Hepatocyte (in vitro differentiated cells): ENCODE measurements around the gene C1orf232. TPM values are rescaled to one million over a fixed set of nuclear protein-coding genes. Genes with fewer than 3 reads are reported as not detected.

Experiments
- DNase-seq: peaks from one replicate; pipeline ENCODE4 v3.0.0-alpha.2; 2016; ENCODE audit warnings: low spot score
- H2AFZ ChIP-seq: fragments of 200-600 bp; sonication (generic); 2 replicates; pipeline ENCODE4 v1.6.0; 2016; ENCODE audit warnings: antibody characterized with exemption, mild to moderate bottlenecking
- H3K27ac ChIP-seq: fragments of 200-600 bp; sonication (generic); 2 replicates; pipeline ENCODE4 v1.5.1; 2016; ENCODE audit warnings: mild to moderate bottlenecking
- H3K27me3 ChIP-seq: fragments of 200-600 bp; sonication (generic); 2 replicates; pipeline ENCODE4 v1.6.1; 2016
- H3K36me3 ChIP-seq: fragments of 200-600 bp; sonication (generic); replicated peaks from 2 replicates; pipeline ENCODE4 v1.5.1; 2016; ENCODE audit warnings: low read depth; ENCODE audit not compliant: insufficient read depth
- H3K4me1 ChIP-seq: fragments of 200-600 bp; sonication (generic); 2 replicates; pipeline ENCODE4 v1.5.1; 2016; ENCODE audit warnings: mild to moderate bottlenecking, moderate library complexity; ENCODE audit not compliant: insufficient read depth
- H3K4me2 ChIP-seq: fragments of 200-600 bp; sonication (generic); 2 replicates; pipeline ENCODE4 v1.6.0; 2016
- H3K4me3 ChIP-seq: fragments of 200-600 bp; sonication (generic); 2 replicates; pipeline ENCODE4 v1.5.1; 2016; ENCODE audit warnings: mild to moderate bottlenecking
- H3K79me2 ChIP-seq: fragments of 200-600 bp; sonication (generic); 2 replicates; pipeline ENCODE4 v1.6.0; 2017; ENCODE audit warnings: mild to moderate bottlenecking
- H3K9me2 ChIP-seq: fragments of 200-600 bp; sonication (generic); replicated peaks from 2 replicates; pipeline ENCODE4 v1.6.0; 2017; ENCODE audit warnings: mild to moderate bottlenecking; ENCODE audit not compliant: insufficient read depth
- H3K9me3 ChIP-seq: fragments of 200-600 bp; sonication (generic); 2 replicates; pipeline ENCODE4 v1.5.1; 2016; ENCODE audit warnings: low read depth, mild to moderate bottlenecking
- H4K20me1 ChIP-seq: fragments of 200-600 bp; sonication (generic); 2 replicates; pipeline ENCODE4 v1.6.0; 2016; ENCODE audit warnings: mild to moderate bottlenecking; ENCODE audit not compliant: insufficient read depth, poor library complexity, severe bottlenecking
- EZH2 ChIP-seq: fragments of 200-600 bp; sonication (generic); IDR thresholded peaks from 2 replicates; pipeline ENCODE4 v1.6.1; 2016; ENCODE audit warnings: antibody characterized with exemption, mild to moderate bottlenecking, borderline replicate concordance
- EZH2phosphoT487 ChIP-seq: fragments of 200-600 bp; sonication (generic); IDR thresholded peaks from one replicate; pipeline ENCODE4 v1.6.1; 2018; ENCODE audit warnings: antibody characterized with exemption, mild to moderate bottlenecking, low read depth, moderate library complexity; ENCODE audit not compliant: unreplicated experiment, severe bottlenecking
- WGBS: methylation state at CpG from one replicate; pipeline ENCODE4 v1.1.6; 2016; ENCODE audit warnings: low lambda C conversion rate; ENCODE audit errors: missing lambda C conversion rate; 5-methylcytosine and 5-hydroxymethylcytosine counted together
- polyA plus RNA-seq: library from polyadenylated mRNA; unstranded; fragments of >200 nt; fragmentation: Nextera tagmentation; extraction: Ambion mirVana; gene quantifications from 2 replicates; pipeline ENCODE4 v1.2.1, GENCODE V29; 2016
- total RNA-seq: library from RNA; depleted of rRNA; stranded (reverse); fragments of >200 nt; gene quantifications from 2 replicates; pipeline ENCODE4 v1.2.3, GENCODE V29; 2014
- TF ChIP-seq, protein P1 (sequence below): fragments of 200-600 bp; sonication (generic); IDR thresholded peaks from 2 replicates; pipeline ENCODE4 v1.5.1; 2016; ENCODE audit warnings: antibody characterized with exemption, mild to moderate bottlenecking; ENCODE audit not compliant: poor library complexity

Gene C1orf232
- total and polyA plus RNA-seq, 2 experiments from 2014 or later = not detected

GRCh38 chr1:26155370-26156284, 13.1 kb downstream of the C1orf232 start:
- no peak for DNase-seq
- Histone ChIP-seq H3K9me3 (no peaks in the 10 kb centered on the region), H3K27me3 (peaks cover 20% of the 10 kb centered on the region), H4K20me1 (no peaks in the 10 kb centered on the region), H3K79me2 (no peaks in the 10 kb centered on the region), H2AFZ (no peak overlapping the region), H3K9me2 (no peaks in the 10 kb centered on the region), H3K4me3 (no peak overlapping the region), H3K4me2 (no peak overlapping the region), H3K27ac (no peak overlapping the region), H3K36me3 (no peaks in the 10 kb centered on the region), H3K4me1 (no peaks in the 10 kb centered on the region)
- TF ChIP-seq EZH2phosphoT487 (no peak), EZH2 (no peak)
- TF ChIP-seq, protein P1, sequence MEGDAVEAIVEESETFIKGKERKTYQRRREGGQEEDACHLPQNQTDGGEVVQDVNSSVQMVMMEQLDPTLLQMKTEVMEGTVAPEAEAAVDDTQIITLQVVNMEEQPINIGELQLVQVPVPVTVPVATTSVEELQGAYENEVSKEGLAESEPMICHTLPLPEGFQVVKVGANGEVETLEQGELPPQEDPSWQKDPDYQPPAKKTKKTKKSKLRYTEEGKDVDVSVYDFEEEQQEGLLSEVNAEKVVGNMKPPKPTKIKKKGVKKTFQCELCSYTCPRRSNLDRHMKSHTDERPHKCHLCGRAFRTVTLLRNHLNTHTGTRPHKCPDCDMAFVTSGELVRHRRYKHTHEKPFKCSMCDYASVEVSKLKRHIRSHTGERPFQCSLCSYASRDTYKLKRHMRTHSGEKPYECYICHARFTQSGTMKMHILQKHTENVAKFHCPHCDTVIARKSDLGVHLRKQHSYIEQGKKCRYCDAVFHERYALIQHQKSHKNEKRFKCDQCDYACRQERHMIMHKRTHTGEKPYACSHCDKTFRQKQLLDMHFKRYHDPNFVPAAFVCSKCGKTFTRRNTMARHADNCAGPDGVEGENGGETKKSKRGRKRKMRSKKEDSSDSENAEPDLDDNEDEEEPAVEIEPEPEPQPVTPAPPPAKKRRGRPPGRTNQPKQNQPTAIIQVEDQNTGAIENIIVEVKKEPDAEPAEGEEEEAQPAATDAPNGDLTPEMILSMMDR = no peak
- WGBS = 65% methylated on average over 21 of the region's 21 CpGs

DNA sequence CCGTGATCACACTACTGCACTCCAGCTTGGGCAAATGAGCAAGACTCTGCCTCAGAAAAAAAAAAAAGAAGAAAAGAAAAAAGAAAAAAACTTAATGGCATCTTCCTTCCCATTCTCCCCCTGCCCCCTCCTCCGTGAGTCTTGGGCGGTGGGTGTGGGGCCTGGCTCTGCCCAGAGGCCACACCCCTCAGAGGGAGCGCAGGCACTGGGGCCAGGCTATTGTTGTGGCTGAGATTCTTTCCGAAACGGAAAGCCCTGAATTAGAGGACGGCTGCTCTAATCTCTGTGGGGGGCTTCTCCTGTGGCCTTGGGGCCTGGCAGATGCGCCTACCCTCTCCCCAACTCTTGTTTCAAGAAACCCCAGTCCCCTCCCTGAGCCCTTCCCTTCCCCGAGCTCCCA, 14.0 kb downstream of the C1orf232 start:
- Histone ChIP-seq H3K4me1 (no peaks in the 10 kb centered on the region), H3K27ac (no peak overlapping the region), H3K79me2 (no peaks in the 10 kb centered on the region), H3K27me3 (peaks cover 16% of the 10 kb centered on the region), H4K20me1 (no peaks in the 10 kb centered on the region), H2AFZ (no peak overlapping the region), H3K9me2 (no peaks in the 10 kb centered on the region), H3K36me3 (no peaks in the 10 kb centered on the region), H3K9me3 (no peaks in the 10 kb centered on the region), H3K4me3 (no peak overlapping the region), H3K4me2 (no peak overlapping the region)
- TF ChIP-seq EZH2 = no peak
- no peak for TF ChIP-seq EZH2phosphoT487
- TF ChIP-seq, protein P1 = no peak
- WGBS = 37% methylated on average over 8 of the region's 9 CpGs
- DNase-seq = no peak

DNA sequence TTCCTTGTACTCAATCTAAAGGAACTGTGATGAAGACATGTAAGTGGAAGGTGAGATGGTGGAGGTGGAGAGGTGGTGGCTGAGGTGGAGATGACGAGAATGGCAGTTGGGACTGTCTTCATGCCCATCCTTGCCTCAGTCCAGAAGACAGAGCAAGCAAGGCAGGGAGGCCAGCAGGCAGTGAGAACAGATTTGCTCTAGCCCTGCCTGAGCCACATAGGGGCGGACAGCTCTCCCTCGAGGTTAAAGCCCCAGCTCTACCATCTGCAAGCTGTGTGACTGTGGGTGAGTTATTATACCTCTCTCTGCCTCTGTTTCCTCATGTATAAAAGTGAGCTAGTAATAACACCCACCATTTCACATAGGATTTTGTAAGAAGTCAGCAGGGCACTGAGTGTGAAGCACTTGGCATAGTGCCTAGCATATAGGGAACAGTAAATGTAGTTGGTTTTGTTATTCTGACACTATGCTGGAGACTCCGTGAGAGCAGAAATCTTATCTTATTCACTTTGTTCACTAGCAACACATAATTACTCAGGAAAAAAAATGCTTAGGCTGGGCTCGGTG, 14.7 kb downstream of the C1orf232 start:
- no peaks in the 10 kb centered on the region for H3K4me1 ChIP-seq
- TF ChIP-seq, protein P1 = no peak
- TF ChIP-seq EZH2 (no peak), EZH2phosphoT487 (no peak)
- H3K4me2 ChIP-seq = no peak overlapping the region
- no peaks in the 10 kb centered on the region for H3K9me3 ChIP-seq
- no peak overlapping the region for H3K4me3 ChIP-seq
- no peaks in the 10 kb centered on the region for H3K36me3 ChIP-seq
- no peaks in the 10 kb centered on the region for H3K79me2 ChIP-seq
- H3K27ac ChIP-seq = no peak overlapping the region
- no peak overlapping the region for H2AFZ ChIP-seq
- peaks cover 16% of the 10 kb centered on the region for H3K27me3 ChIP-seq
- WGBS = 61% methylated on average over 5 of the region's 5 CpGs
- DNase-seq = no peak
- H3K9me2 ChIP-seq = no peaks in the 10 kb centered on the region
- no peaks in the 10 kb centered on the region for H4K20me1 ChIP-seq
